ENCODE data around the gene ZFYVE21. TPM values are rescaled to one million over a fixed set of nuclear protein-coding genes. Genes with fewer than 3 reads are reported as not detected.

ZFYVE21 gene
- total RNA-seq, 1 donor from 2014 or later = 50.5 TPM

- Histone ChIP-seq H3K27me3 (ENCODE audit: low read depth) (no peaks in the 10 kb centered on the region), H3K9me3 (replicated peaks) (no peaks in the 10 kb centered on the region), H3K4me3 (no peak overlapping the region), H3K27ac (replicated peaks) (no peak overlapping the region), H3K4me1 (peaks cover 89% of the 10 kb centered on the region), H3K36me3 (peaks cover 5% of the 10 kb centered on the region)
- no peak for TF ChIP-seq CTCF (IDR thresholded peaks at IDR 0.05; ENCODE audit: borderline replicate concordance)
- intact Hi-C loops (cut with micrococcal nuclease) = no loop called here
- no peak for DNase-seq
Observed at GRCh38 chr14:103709814-103710213, 5.8 kb upstream of the ZFYVE21 start.

GRCh38 chr14:103710771-103711377, 4.7 kb upstream of the ZFYVE21 start:
- DNase-seq = no peak

GRCh38 chr14:103711516-103712431, 3.8 kb upstream of the ZFYVE21 start:
- Histone ChIP-seq H3K4me1 (peaks cover 81% of the 10 kb centered on the region), H3K4me3 (peak overlapping the region; percentile 17), H3K36me3 (no peaks in the 10 kb centered on the region), H3K27ac (replicated peaks) (peak overlapping the region; percentile 78), H3K9me3 (replicated peaks) (no peaks in the 10 kb centered on the region), H3K27me3 (ENCODE audit: low read depth) (no peaks in the 10 kb centered on the region)
- no peak for TF ChIP-seq CTCF (IDR thresholded peaks at IDR 0.05; ENCODE audit: borderline replicate concordance)
- peak; percentile 49 for DNase-seq
- intact Hi-C loops (cut with micrococcal nuclease) = no loop called here

More at GRCh38 chr14:103710771-103711377, 4.7 kb upstream of the ZFYVE21 start:
- Histone ChIP-seq H3K4me1 (peaks cover 82% of the 10 kb centered on the region), H3K27ac (replicated peaks) (peak overlapping the region; percentile 78), H3K4me3 (no peak overlapping the region), H3K27me3 (ENCODE audit: low read depth) (no peaks in the 10 kb centered on the region), H3K36me3 (peaks cover 5% of the 10 kb centered on the region), H3K9me3 (replicated peaks) (no peaks in the 10 kb centered on the region)
- intact Hi-C loops (cut with micrococcal nuclease) = no loop called here
- TF ChIP-seq CTCF (IDR thresholded peaks at IDR 0.05; ENCODE audit: borderline replicate concordance) = no peak

- peak overlapping the region; percentile 78 for H3K27ac ChIP-seq (replicated peaks)
- no peaks in the 10 kb centered on the region for H3K9me3 ChIP-seq (replicated peaks)
- H3K4me3 ChIP-seq = no peak overlapping the region
- peak; percentile 21 for DNase-seq
- TF ChIP-seq CTCF (IDR thresholded peaks at IDR 0.05; ENCODE audit: borderline replicate concordance) = no peak
- peaks cover 82% of the 10 kb centered on the region for H3K4me1 ChIP-seq
- intact Hi-C loops (cut with micrococcal nuclease) = no loop called here
- H3K27me3 ChIP-seq (ENCODE audit: low read depth) = no peaks in the 10 kb centered on the region
- no peaks in the 10 kb centered on the region for H3K36me3 ChIP-seq
Observed at GRCh38 chr14:103712633-103713247, 2.9 kb upstream of the ZFYVE21 start.

GRCh38 chr14:103713304-103714062, 2.1 kb upstream of the ZFYVE21 start:
- TF ChIP-seq CTCF (IDR thresholded peaks at IDR 0.05; ENCODE audit: borderline replicate concordance) = no peak
- DNase-seq = no peak
- H3K4me1 ChIP-seq = peaks cover 82% of the 10 kb centered on the region
- no peaks in the 10 kb centered on the region for H3K36me3 ChIP-seq
- H3K27ac ChIP-seq (replicated peaks) = peak overlapping the region; percentile 78
- intact Hi-C loops (cut with micrococcal nuclease) = no loop called here
- H3K27me3 ChIP-seq (ENCODE audit: low read depth) = no peaks in the 10 kb centered on the region
- no peaks in the 10 kb centered on the region for H3K9me3 ChIP-seq (replicated peaks)
- no peak overlapping the region for H3K4me3 ChIP-seq
